ENCODE measurements around the gene NT5M. TPM values are rescaled to one million over a fixed set of nuclear protein-coding genes. Genes with fewer than 3 reads are reported as not detected.

NT5M gene
- total and polyA plus RNA-seq, 2 donors from 2014 or later = 2.8 to 10.0 TPM

- Histone ChIP-seq H3K9ac (ENCODE audit: low read length in 3 of 3) (no peak overlapping the region), H3K27ac (ENCODE audit: low read depth in 2 of 2, low read length in 2 of 2) (no peak overlapping the region), H3K27me3 (ENCODE audit: control insufficient read depth, insufficient read depth, low read length) (no peaks in the 10 kb centered on the region), H3K4me3 (ENCODE audit: low read length in 3 of 3) (no peak overlapping the region), H3K9me3 (ENCODE audit: control insufficient read depth in 2 of 3, insufficient read depth in 1 of 3, low read length in 3 of 3) (no peaks in the 10 kb centered on the region), H3K4me1 (ENCODE audit: control insufficient read depth in 2 of 3, insufficient read depth in 2 of 3, low read depth in 1 of 3, low read length in 3 of 3) (no peaks in the 10 kb centered on the region), H3K36me3 (ENCODE audit: control insufficient read depth in 2 of 3, insufficient read depth in 3 of 3, low read length in 3 of 3) (no peaks in the 10 kb centered on the region)
- FAIRE-seq (no peak), DNase-seq (peak in 1 of 5 donors; percentile 48)
- intact Hi-C loops (cut with DNase I) = no loop called here
- TF ChIP-seq CTCF (IDR thresholded peaks at IDR 0.05; ENCODE audit: borderline replicate concordance, extremely low read depth, insufficient read depth) = no peak
These were observed 19.6 kb downstream of the NT5M start for GRCh38 chr17:17322516-17323510.

GRCh38 chr17:17324616-17325015 lies 21.4 kb downstream of the NT5M start:
- H3K9me3 ChIP-seq (ENCODE audit: control insufficient read depth in 2 of 3, insufficient read depth in 1 of 3, low read length in 3 of 3) = no peaks in the 10 kb centered on the region
- DNase-seq = peak in 2 of 5 donors; percentile 25 to 46
- no peaks in the 10 kb centered on the region for H3K36me3 ChIP-seq (ENCODE audit: control insufficient read depth in 2 of 3, insufficient read depth in 3 of 3, low read length in 3 of 3)
- TF ChIP-seq CTCF (IDR thresholded peaks at IDR 0.05; ENCODE audit: borderline replicate concordance, extremely low read depth, insufficient read depth) = no peak
- intact Hi-C loops (cut with DNase I) = no loop called here
- no peak overlapping the region for H3K27ac ChIP-seq (ENCODE audit: low read depth in 2 of 2, low read length in 2 of 2)
- H3K27me3 ChIP-seq (ENCODE audit: control insufficient read depth, insufficient read depth, low read length) = no peaks in the 10 kb centered on the region
- no peaks in the 10 kb centered on the region for H3K4me1 ChIP-seq (ENCODE audit: control insufficient read depth in 2 of 3, insufficient read depth in 2 of 3, low read depth in 1 of 3, low read length in 3 of 3)
- no peak overlapping the region for H3K9ac ChIP-seq (ENCODE audit: low read length in 3 of 3)
- FAIRE-seq = no peak
- no peak overlapping the region for H3K4me3 ChIP-seq (ENCODE audit: low read length in 3 of 3)

- DNase-seq (peak in 2 of 5 donors; percentile 13 to 52), FAIRE-seq (no peak)
These were observed 22.1 kb downstream of the NT5M start for GRCh38 chr17:17325228-17325627.

More at GRCh38 chr17:17325228-17325627, 22.1 kb downstream of the NT5M start:
- Histone ChIP-seq H3K4me3 (ENCODE audit: low read length in 3 of 3) (no peak overlapping the region), H3K9ac (ENCODE audit: low read length in 3 of 3) (no peak overlapping the region), H3K4me1 (ENCODE audit: control insufficient read depth in 2 of 3, insufficient read depth in 2 of 3, low read depth in 1 of 3, low read length in 3 of 3) (no peaks in the 10 kb centered on the region), H3K27ac (ENCODE audit: low read depth in 2 of 2, low read length in 2 of 2) (no peak overlapping the region), H3K36me3 (ENCODE audit: control insufficient read depth in 2 of 3, insufficient read depth in 3 of 3, low read length in 3 of 3) (no peaks in the 10 kb centered on the region), H3K27me3 (ENCODE audit: control insufficient read depth, insufficient read depth, low read length) (no peaks in the 10 kb centered on the region), H3K9me3 (ENCODE audit: control insufficient read depth in 2 of 3, insufficient read depth in 1 of 3, low read length in 3 of 3) (no peaks in the 10 kb centered on the region)
- TF ChIP-seq CTCF (IDR thresholded peaks at IDR 0.05; ENCODE audit: borderline replicate concordance, extremely low read depth, insufficient read depth) = no peak
- intact Hi-C loops (cut with DNase I) = no loop called here
